AG10803 (cell line): ENCODE measurements around the gene CNKSR2.

Experiments used
- DNase-seq: peaks from one replicate; pipeline ENCODE4 v3.0.0; 2010; ENCODE audit warnings: low read depth
- H3K4me3 ChIP-seq: 2 replicates; pipeline ENCODE4 v1.5.1; 2011; ENCODE audit warnings: mild to moderate bottlenecking, low read length, control low read depth
- CTCF ChIP-seq: conservative IDR thresholded peaks from 2 replicates; pipeline ENCODE4 v1.5.1; 2011; ENCODE audit warnings: mild to moderate bottlenecking, low read length, control low read depth, inconsistent platforms

CNKSR2 gene

GRCh38 chrX:21394792-21395191 is 20.6 kb downstream of the CNKSR2 start:
- no peak for DNase-seq
- H3K4me3 ChIP-seq, result no peak overlapping the region
- no peak for TF ChIP-seq CTCF

- no peak for DNase-seq
- H3K4me3 ChIP-seq, result no peak overlapping the region
- TF ChIP-seq CTCF, result no peak
These were observed 24.2 kb downstream of the CNKSR2 start for GRCh38 chrX:21398426-21398825.

GRCh38 chrX:21400408-21401121 is 26.3 kb downstream of the CNKSR2 start:
- TF ChIP-seq CTCF, result no peak
- no peak for DNase-seq
- no peak overlapping the region for H3K4me3 ChIP-seq

GRCh38 chrX:21408307-21408706 is 34.1 kb downstream of the CNKSR2 start:
- TF ChIP-seq CTCF, result no peak
- DNase-seq, result peak; percentile 13
- H3K4me3 ChIP-seq, result no peak overlapping the region

GRCh38 chrX:21408788-21409187 is 34.6 kb downstream of the CNKSR2 start:
- no peak for TF ChIP-seq CTCF
- H3K4me3 ChIP-seq, result no peak overlapping the region
- peak; percentile 29 for DNase-seq

GRCh38 chrX:21412029-21412428 is 37.8 kb downstream of the CNKSR2 start:
- no peak for DNase-seq
- no peak for TF ChIP-seq CTCF
- no peak overlapping the region for H3K4me3 ChIP-seq

GRCh38 chrX:21412883-21413282 is 38.7 kb downstream of the CNKSR2 start:
- DNase-seq, result peak; percentile 46
- H3K4me3 ChIP-seq, result no peak overlapping the region
- no peak for TF ChIP-seq CTCF
